ENCODE data around the gene SMAD7.

The SMAD7 gene

GRCh38 chr18:48953104-48953706 lies 2.4 kb upstream of the SMAD7 start:
- Histone ChIP-seq H3K27ac (peak overlapping the region; percentile 97 to 99), H3K4me3 (peak overlapping the region; percentile 83)
- TF ChIP-seq CTCF (IDR thresholded peaks at IDR 0.05): no peak
- DNase-seq (ENCODE audit: low spot score): peak; percentile 67

GRCh38 chr18:48952287-48953103 lies 1.7 kb upstream of the SMAD7 start:
- DNase-seq (ENCODE audit: low spot score): peak; percentile 93
- Histone ChIP-seq H3K27ac (peak overlapping the region; percentile 97 to 99), H3K4me3 (peak overlapping the region; percentile 83)
- TF ChIP-seq CTCF (IDR thresholded peaks at IDR 0.05): no peak

GRCh38 chr18:48951448-48952286 lies 902 bp upstream of the SMAD7 start:
- DNase-seq (ENCODE audit: low spot score): peak; percentile 91

GRCh38 chr18:48949606-48950535 lies 894 bp downstream of the SMAD7 start:
- Histone ChIP-seq H3K4me3 (peak overlapping the region; percentile 90), H3K27ac (peak overlapping the region; percentile 94 to 98)
- peak; percentile 74 for DNase-seq (ENCODE audit: low spot score)
- no peak for TF ChIP-seq CTCF (IDR thresholded peaks at IDR 0.05)

More at GRCh38 chr18:48951448-48952286, 902 bp upstream of the SMAD7 start:
- Histone ChIP-seq H3K27ac (peak overlapping the region; percentile 98 to 99), H3K4me3 (peak overlapping the region; percentile 90)
- no peak for TF ChIP-seq CTCF (IDR thresholded peaks at IDR 0.05)

GRCh38 chr18:48949050-48949605 lies 1.6 kb downstream of the SMAD7 start:
- H3K4me3 ChIP-seq: peak overlapping the region; percentile 90
- peak; percentile 71 for DNase-seq (ENCODE audit: low spot score)
- no peak for TF ChIP-seq CTCF (IDR thresholded peaks at IDR 0.05)
- peak overlapping the region; percentile 94 to 98 for H3K27ac ChIP-seq
